GM11168 (cell line): ENCODE data around the gene EXD2.

Experiments
- in situ Hi-C: fragments of 300-500 bp; cut with MboI; formaldehyde crosslinking; loops from one replicate; pipeline ENCODE4 v1.12.0; 2022; ENCODE audit warnings: low sequenced_read_pairs; ENCODE audit not compliant: unreplicated experiment

The EXD2 gene

DNA sequence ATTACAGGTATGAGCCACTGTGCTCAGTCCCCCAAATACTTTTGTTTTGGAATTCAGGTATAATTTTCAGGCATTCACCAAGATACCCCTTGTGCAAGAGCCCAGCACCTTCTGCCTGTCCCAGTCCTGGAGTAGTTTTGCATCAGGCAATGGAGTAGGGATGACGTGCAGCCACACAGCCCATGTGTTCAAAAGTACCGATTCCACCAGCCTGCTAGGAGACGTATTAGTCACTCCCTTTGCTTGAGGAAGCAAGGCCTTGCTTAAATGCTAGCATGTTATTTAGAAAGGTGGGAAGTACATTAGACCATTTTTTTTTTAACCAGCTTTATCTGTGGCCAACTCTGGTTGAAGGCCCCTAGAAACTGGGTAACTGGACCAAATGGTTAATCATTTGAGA lies 53.6 kb downstream of the EXD2 start:
- in situ Hi-C loops: loop anchor here (25.0 kb wide), 1 partner anchor 492 kb away; no protein-coding TSS in a partner anchor

DNA sequence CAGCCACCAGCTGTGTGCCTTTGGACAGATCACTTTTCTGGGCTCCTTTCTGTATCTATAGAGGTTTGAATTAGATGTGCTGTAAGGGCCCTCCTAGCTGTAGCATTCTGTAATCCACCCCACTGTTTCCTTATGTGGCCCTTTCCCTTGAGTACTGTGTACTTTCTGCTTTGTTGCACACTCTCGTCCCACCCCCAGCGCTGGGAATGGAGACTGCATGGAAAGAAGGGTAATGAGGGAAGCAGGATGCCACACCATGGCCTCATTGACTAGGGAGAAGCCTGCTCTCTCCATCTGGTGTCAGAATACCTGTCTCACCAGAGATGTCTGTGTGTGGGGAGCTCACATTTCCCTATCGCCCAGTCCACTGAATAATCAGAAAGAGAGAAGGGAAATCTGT lies 55.0 kb downstream of the EXD2 start:
- in situ Hi-C loops: loop anchor here (25.0 kb wide), 1 partner anchor 491 kb away; no protein-coding TSS in a partner anchor

DNA sequence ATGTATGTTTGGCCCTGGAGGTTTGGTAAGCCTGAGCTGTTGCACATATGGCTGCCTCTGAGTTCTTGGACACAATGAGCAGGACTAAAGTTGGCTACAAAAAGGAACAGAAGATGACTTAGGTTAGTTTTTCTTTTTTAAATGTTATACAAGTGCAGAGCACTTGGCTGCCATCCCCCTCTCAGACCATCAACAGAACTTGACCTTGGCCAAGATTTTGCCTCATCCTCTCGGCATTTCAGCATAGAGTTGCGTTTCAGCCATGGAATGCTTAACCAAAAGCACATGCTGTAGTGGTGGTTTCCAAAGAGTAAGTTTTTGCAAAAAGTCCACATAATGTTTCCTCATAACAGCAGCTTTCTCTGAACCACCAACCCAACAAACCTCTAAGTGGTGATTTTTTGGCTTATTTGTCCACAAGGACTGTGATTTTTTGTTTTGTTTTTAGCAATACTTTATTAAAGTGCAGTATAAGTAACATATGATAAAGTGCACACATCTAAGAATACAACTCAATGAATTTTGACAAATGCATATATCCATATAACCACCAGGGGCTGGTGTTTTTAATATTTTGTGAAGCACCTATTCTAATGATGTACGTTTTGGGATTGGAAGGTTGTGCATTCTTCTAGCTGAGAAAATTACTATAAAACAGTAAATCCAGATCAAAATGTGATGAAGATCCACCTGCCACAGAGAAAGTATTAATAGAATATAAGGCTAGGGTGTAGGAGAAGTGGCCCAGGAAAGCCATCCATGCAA lies 56.6 kb downstream of the EXD2 start:
- in situ Hi-C loops: loop anchor here (25.0 kb wide), 1 partner anchor 489 kb away; no protein-coding TSS in a partner anchor

DNA sequence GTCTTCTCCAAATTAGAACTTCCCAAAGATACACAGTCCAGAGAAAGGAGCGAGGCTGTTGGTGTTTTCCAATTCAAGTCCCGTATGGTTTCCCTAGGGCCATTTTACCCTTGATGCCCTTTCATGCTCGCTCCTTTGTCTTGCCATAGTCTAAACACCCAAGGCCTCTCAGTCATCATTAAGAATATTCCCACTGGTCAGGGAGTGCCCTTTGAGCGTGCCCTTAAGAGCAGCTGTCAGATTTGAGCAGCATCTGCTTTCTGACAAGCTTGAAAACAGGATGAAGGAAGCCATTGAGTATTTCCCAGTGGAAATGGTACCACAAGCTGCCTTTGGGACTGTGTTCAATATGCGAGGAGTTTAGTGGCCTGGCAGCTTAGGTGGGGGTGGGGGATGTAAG lies 58.3 kb downstream of the EXD2 start:
- in situ Hi-C loops: loop anchor here (10.0 to 25.0 kb wide), 2 partner anchors 205 to 488 kb away; no protein-coding TSS in a partner anchor

DNA sequence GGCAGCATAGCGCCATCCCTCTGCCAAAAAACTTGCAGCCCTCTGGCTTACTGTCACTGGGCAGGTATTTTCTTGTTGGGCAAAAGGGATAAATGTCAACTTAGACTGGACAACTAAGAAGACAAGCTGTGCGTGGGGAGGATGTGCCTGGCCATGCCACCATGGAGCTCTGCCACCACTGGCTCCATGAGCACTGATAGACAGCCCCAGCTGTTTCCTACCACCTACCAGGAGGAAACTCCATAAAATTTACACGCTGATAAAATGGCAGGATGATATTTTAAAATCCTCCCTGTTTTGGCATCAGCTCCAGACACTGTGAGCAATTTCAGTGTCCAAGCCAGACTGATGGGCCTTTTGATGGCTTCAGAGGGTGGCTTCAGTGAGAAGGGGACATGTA lies 61.6 kb downstream of the EXD2 start:
- in situ Hi-C loops: loop anchor here (10.0 kb wide), 1 partner anchor 202 kb away; no protein-coding TSS in a partner anchor

DNA sequence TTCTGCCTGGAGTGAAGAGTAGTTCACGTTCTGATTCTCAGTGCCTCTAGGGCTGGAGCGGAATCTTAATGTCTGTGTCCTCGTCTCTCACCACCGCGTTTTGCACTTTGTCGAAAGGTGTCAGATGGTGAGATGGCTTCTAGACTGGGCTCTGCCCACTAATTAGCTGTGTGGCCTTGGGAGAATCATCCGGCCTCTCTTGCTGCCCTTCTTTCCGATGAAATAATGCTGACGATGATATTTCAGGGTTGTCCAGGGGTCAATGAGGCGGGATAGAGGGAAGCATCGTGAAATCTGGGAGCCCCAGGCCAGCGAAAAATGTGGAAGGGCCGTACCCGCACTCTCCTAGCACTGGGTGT lies 67.8 kb downstream of the EXD2 start:
- in situ Hi-C loops: loop anchor here (10.0 kb wide), 1 partner anchor 196 kb away; no protein-coding TSS in a partner anchor

DNA sequence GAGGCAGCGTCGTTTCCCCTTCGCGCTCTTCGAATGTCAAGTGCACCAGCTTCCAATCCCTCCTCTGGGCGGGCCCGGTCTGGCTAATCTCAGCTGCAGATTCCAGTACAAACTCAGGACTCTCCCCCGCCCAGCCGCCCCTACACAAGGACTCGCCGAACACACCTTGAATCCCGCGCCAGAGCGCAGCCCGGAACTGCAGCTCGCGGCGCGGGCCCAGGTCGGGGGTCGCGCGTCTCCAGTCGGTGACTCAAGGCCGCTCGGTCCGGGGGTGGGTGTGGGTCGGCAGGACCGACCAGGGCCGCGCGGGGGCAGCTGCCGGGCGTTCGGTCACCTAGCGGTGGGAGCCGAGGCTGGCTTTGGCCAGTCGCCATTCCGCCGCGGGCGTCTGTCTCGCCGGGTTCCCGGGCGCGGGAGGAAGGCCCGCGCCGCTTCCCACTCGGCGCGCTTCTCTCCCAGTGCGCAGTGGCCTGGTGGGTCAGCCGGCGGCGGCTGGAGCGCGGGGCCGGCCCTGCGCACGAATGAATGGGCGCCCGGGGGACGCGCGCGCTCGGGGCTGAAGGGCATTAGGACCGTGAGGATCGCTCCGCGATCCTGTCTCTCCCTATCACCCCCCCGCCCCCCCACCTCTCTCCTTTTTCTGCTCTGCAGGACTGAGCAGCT lies 68.4 kb downstream of the EXD2 start, which contains the start of gene GALNT16:
TSS of gene GALNT16 (plus strand) at position 632 of the 663 bp plus-strand sequence. CDS start 133 bp downstream, outside the sequence.
- in situ Hi-C loops: loop anchor here (10.0 kb wide), 1 partner anchor 195 kb away; no protein-coding TSS in a partner anchor

DNA sequence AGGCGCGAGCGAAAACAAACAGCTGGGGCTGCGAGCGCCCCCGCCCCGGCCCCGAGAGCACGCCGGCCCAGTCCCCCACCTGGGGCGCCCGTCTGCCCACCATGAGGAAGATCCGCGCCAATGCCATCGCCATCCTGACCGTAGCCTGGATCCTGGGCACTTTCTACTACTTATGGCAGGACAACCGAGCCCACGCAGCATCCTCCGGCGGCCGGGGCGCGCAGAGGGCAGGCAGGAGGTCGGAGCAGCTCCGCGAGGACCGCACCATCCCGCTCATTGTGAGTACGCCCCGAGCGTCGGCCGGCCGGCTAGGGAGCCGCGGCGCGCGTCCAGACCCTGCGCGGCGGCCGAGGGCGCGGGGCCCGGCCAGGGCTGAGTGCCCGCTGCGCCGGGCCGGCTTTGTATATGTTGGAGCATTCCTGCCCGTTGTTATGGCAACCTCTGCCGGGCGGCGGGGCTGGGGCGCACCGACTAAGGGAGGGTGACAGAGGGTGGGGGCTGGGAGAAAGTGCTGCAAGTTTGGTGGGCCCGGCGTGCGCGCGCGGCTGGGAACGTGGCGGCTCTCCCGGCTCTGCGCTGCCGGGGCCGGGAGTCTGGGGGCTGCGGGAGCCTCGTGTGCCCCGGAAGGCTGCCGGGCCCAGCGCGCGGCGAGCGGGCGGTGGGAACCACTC lies 69.0 kb downstream of the EXD2 start:
- in situ Hi-C loops: no loop called here

DNA sequence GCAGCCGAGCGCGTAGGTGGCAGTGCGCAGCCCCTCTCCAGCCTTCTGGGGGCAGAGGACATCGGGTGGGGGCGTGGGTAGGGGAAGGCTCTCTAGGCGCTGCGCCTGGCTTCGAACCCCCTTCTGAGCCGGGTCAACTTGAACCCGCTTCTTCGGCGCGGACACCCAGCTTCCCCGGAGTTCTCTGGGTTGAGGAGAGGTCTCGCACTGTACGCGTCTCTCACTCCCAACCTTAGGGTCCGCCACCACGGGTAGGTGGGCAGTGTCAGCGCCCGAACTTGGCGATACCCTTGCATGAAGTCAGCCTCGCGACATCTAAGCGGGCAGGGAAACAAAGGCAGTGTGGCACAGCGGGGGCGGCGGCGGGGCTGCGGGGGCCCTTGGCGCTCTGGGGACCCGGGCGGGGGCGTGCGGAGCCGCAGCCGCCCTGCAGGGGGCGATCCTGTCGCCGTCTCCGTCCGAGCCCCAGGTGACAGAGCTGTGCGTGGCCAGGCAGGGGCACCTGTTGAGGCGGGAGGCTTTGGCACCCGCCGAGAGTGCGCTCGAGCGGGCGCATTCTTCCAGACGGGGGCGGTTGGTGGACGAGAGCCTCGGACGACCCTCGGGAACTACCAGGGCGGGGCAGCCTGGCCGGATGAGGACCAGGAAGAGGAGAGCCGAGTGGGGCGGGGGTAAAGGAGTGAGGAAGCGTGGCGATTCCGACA lies 69.7 kb downstream of the EXD2 start:
- in situ Hi-C loops: no loop called here

DNA sequence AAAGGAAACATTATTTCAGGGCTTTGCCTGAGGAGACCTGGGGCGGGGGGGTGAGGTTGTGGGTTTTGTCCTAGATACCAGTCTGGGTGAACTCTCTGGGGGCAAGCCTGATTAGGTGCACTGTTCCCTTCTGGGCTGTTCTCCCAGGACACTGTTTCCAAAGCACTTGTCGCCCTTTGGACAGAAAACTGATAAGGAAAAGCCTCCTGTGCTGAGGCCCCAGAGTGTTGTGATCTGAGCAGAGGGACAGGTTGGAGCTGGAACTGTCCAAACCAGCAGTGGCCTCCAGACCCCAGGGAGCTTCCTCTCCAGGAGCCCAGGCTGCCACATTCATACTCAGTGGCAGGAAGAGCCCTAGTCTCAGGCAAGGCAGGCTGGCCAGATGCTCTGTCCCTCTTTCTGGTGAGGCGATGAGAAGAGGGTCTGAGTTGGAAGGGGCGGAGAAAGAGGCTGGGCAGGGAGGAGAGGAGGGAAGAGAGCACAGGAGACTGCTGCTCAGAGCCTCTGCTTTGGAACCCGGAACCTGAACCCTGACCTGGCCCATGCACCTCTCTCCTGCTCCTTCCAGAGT lies 70.5 kb downstream of the EXD2 start:
- in situ Hi-C loops: no loop called here

DNA sequence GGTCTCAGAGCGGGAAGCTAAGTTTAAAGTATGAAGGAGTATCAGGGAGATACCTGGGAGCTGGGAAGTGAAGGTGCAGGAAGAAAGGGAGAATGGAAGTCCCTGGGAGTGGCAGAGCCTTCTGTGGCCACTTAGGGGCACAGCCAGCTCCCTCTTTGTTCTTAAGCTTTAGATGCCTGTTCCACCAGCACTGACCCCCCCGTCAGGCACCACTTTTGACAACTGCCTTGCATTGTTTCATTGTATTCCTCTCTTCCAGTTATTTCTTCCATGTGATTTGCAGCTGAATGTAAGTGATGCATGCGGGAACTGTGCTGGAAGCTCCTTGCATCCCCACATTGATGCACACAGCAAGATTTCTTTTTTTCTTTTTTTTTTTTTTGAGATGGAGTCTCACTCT lies 71.2 kb downstream of the EXD2 start:
- in situ Hi-C loops: no loop called here

DNA sequence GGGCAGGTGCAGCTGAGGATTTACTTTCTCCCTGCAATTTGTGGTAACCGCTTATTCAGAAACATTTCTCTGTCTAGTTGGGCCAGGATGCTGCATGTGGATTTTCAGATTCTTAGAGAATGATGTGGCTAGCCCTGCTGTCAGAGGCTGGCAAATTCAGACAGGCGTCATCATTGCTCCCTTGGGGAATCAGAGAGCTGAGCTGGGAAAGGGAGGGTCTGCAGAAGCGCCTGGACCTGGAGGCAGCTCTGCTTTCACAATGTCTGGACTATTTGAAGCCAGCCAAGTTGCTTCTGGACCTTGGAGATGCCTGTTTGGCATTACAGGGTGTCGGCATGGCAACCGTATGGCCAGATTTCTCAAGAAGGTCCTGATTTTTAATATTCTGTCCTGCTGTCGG lies 72.1 kb downstream of the EXD2 start:
- in situ Hi-C loops: no loop called here

DNA sequence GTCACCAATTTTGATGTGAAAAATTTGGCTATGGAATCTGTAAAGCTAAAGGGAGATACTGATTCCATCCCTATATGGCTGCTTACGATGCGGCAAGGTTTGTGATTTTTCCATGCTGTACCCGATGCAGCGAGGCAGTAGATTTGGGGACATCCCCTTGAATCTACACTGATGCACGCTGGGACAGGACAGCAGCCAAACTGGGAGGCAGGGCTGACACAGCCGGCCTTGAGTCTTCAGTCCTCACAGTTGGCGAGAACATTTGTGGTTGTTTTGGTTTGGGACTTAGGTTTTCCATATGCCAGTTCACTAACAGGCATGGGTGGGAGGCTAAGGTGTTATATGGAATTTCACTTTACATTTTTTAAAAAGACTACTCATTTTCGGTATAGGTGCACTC lies 72.5 kb downstream of the EXD2 start:
- in situ Hi-C loops: no loop called here

DNA sequence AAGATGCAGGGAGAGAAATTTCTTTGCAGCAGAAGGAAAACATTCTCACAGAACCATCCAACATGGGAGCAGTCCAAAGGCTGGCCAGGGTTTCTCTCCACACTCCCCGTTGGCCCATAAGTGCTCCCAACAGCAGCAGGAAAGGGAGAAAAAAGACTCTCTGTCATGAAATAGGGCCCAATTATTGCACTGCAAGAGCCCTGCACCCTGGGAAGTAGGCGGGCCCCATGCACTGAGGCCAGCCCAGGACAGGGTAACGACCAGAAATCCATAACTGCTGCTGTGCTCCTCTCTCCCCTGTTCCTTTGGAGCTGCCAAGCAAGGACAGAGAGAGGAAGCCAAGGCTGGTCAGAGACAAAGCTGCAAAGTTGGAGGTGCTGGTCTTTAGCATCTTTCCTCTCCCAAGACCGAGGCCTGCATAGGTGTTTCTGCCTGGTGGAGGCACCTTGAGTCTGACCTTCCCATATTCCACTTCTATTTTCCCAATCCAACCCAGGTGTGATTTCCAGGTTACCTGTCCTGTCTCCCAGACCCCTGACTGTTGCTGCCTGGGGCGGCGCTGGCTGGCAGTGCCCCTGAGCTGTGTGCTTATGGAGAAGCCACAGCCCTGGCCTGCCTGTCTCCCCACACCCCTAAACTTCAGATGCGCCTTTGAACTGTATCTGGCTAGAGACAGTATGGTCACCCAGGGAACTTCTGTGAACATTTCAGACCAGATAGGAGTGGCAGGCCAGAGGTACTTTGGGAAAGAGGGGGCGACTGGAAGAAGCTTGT lies 75.5 kb downstream of the EXD2 start:
- in situ Hi-C loops: no loop called here

DNA sequence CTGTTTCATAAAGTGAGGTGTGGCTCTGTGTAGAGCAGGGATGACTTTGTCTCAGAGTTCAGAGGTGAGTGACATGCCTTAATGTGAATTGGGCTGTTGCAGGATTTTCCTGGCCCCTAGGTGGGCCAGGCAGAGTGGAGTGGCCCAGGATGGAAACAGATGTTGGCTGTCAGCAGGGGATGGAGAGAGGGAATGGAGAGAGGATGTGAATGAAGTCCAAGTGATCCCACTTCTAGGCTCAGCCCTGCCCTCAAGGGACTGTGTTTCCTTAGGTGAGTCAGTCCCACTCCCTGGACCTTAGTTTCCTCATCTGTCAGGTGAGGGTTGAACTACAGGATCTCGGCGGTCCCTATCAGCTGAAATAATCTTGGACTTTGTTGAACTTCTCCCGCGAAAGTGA lies 76.2 kb downstream of the EXD2 start:
- in situ Hi-C loops: no loop called here

DNA sequence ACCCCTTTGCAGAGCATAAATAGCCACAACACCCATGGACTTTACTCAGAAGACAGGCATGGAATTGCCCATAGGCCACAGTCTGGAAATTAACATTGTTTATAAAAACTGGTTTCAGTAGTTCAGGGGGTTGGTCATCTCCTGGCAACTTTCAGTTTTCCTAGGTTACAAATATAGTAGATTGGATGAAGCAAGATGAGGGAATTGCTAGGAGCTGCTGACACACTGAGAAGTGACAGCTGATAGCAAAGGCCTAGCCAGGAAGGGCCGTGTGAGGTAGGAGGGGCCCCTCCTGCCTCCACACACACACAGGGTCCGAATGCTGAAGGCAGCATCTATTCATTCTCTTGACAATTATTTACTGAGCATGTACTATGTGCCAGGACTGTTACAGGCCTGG lies 76.9 kb downstream of the EXD2 start:
- in situ Hi-C loops: no loop called here

DNA sequence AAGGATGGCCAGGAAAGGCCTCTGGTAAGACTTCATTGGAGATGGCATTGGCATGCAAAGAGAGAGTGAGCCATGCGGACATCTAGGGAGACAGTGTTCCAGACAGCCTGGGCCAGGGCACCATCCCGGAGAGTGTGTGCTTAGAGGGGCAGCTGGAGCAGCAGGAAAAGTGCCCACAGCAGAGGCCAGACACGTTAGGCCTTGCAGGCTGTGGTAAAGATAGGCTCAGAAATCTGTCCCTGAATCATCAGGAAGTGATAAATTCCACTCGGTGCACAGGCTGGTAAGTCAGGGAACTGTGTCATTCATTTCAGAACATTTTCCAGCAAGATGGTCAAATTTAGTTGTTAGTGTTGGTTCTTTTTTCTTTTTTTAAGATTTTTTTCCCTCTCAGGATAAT lies 77.5 kb downstream of the EXD2 start:
- in situ Hi-C loops: no loop called here

DNA sequence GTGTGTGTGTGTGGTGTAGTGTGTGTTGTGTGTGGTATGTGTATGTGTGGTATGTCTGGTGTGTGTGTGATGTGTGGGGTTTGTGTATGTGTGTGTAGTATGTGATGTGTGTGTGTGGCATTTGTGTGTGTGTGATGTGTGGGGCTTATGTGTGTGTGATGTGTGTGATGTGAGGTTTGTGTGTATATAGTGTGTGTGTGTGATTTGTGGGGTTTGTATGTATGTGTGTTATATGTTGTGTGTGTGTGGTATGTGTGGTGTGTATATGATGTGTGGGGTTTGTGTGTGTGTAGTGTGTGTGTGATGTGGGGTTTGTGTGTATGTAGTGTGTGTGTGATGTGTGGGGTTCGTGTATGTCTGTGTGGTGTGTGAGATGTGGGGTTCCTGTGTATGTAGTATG lies 78.1 kb downstream of the EXD2 start:
- in situ Hi-C loops: no loop called here

DNA sequence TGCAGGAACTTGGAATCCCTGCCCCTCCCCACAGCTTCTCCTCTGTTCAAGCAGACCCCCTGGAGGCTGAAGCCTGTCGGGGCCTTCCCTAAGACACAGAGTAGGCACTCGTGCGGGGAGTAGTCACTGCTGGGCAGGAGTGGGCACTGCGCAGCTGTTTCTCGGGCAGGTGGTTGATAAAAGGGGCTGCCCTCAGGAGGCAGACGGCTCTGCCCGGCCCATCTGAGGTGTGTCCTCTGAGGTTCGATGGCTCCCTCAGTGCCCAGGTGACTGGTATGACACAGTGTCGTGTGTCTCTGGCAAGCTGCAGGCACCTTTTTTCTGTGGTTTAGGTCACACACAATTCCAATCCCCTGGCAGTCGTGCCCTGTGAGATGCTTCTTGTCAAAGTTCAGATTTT lies 78.8 kb downstream of the EXD2 start:
- in situ Hi-C loops: no loop called here
